ENCODE data around the gene BATF. TPM values are rescaled to one million over a fixed set of nuclear protein-coding genes. Genes with fewer than 3 reads are reported as not detected.

The BATF gene
- total RNA-seq, 2 donors from 2014 or later, result 3.7 to 9.5 TPM

GRCh38 chr14:75535164-75535898, 13.1 kb downstream of the BATF start:
- Histone ChIP-seq H3K4me3 (no peak overlapping the region), H3K36me3 (no peaks in the 10 kb centered on the region), H3K4me1 (ENCODE audit: control insufficient read depth in 1 of 2, low read depth in 2 of 2) (no peaks in the 10 kb centered on the region), H3K9me3 (no peaks in the 10 kb centered on the region), H3K27ac (no peak overlapping the region), H3K27me3 (replicated peaks; ENCODE audit: insufficient read depth) (no peaks in the 10 kb centered on the region)
- no peak for DNase-seq (ENCODE audit: low spot score)
- peak; percentile 34 for ATAC-seq (ENCODE audit: insufficient number of reproducible peaks, low FRiP score, low read depth)
- no peak for TF ChIP-seq CTCF (IDR thresholded peaks at IDR 0.05)

GRCh38 chr14:75537071-75537470, 14.8 kb downstream of the BATF start:
- Histone ChIP-seq H3K4me1 (ENCODE audit: control insufficient read depth in 1 of 2, low read depth in 2 of 2) (no peaks in the 10 kb centered on the region), H3K36me3 (no peaks in the 10 kb centered on the region), H3K9me3 (no peaks in the 10 kb centered on the region), H3K27ac (no peak overlapping the region), H3K4me3 (no peak overlapping the region), H3K27me3 (replicated peaks; ENCODE audit: insufficient read depth) (no peaks in the 10 kb centered on the region)
- ATAC-seq (ENCODE audit: insufficient number of reproducible peaks, low FRiP score, low read depth) (no peak), DNase-seq (ENCODE audit: low spot score) (no peak)
- no peak for TF ChIP-seq CTCF (IDR thresholded peaks at IDR 0.05)

GRCh38 chr14:75539162-75539560, 16.9 kb downstream of the BATF start:
- H3K4me3 ChIP-seq, result no peak overlapping the region
- no peaks in the 10 kb centered on the region for H3K9me3 ChIP-seq
- H3K27me3 ChIP-seq (replicated peaks; ENCODE audit: insufficient read depth), result no peaks in the 10 kb centered on the region
- DNase-seq (ENCODE audit: low spot score) (no peak), ATAC-seq (ENCODE audit: insufficient number of reproducible peaks, low FRiP score, low read depth) (no peak)
- no peaks in the 10 kb centered on the region for H3K36me3 ChIP-seq
- no peaks in the 10 kb centered on the region for H3K4me1 ChIP-seq (ENCODE audit: control insufficient read depth in 1 of 2, low read depth in 2 of 2)
- H3K27ac ChIP-seq, result no peak overlapping the region
- no peak for TF ChIP-seq CTCF (IDR thresholded peaks at IDR 0.05)

- H3K4me3 ChIP-seq, result no peak overlapping the region
- TF ChIP-seq CTCF (IDR thresholded peaks at IDR 0.05), result no peak
- no peak overlapping the region for H3K27ac ChIP-seq
- H3K4me1 ChIP-seq (ENCODE audit: control insufficient read depth in 1 of 2, low read depth in 2 of 2), result no peaks in the 10 kb centered on the region
- H3K36me3 ChIP-seq, result no peaks in the 10 kb centered on the region
- H3K9me3 ChIP-seq, result no peaks in the 10 kb centered on the region
- H3K27me3 ChIP-seq (replicated peaks; ENCODE audit: insufficient read depth), result no peaks in the 10 kb centered on the region
- DNase-seq (ENCODE audit: low spot score), result no peak
- no peak for ATAC-seq (ENCODE audit: insufficient number of reproducible peaks, low FRiP score, low read depth)
Observed at GRCh38 chr14:75539561-75540478, 17.6 kb downstream of the BATF start.

GRCh38 chr14:75540479-75540851, 18.2 kb downstream of the BATF start:
- no peaks in the 10 kb centered on the region for H3K9me3 ChIP-seq
- H3K27ac ChIP-seq, result no peak overlapping the region
- no peaks in the 10 kb centered on the region for H3K4me1 ChIP-seq (ENCODE audit: control insufficient read depth in 1 of 2, low read depth in 2 of 2)
- no peak for DNase-seq (ENCODE audit: low spot score)
- no peak for ATAC-seq (ENCODE audit: insufficient number of reproducible peaks, low FRiP score, low read depth)
- no peak overlapping the region for H3K4me3 ChIP-seq
- no peaks in the 10 kb centered on the region for H3K27me3 ChIP-seq (replicated peaks; ENCODE audit: insufficient read depth)
- H3K36me3 ChIP-seq, result no peaks in the 10 kb centered on the region
- TF ChIP-seq CTCF (IDR thresholded peaks at IDR 0.05), result no peak

Data from thoracic aorta (tissue), 2 donors.